ENCODE measurements around the gene APOF. TPM values are rescaled to one million over a fixed set of nuclear protein-coding genes. Genes with fewer than 3 reads are reported as not detected.

APOF gene
- total RNA-seq, 2 donors from 2014 or later = not detected

- TF ChIP-seq CTCF (conservative IDR thresholded peaks at IDR 0.05) = no peak
- Mint-ChIP-seq H3K36me3 (ENCODE audit: low read depth) (no peaks in the 10 kb centered on the region), H3K27me3 (ENCODE audit: insufficient read depth) (peaks cover 2% of the 10 kb centered on the region), H3K4me3 (no peak overlapping the region), H3K27ac (no peak overlapping the region), H3K9me3 (no peaks in the 10 kb centered on the region), H3K4me1 (peaks cover 11% of the 10 kb centered on the region)
- Histone ChIP-seq H3K9me3 (ENCODE audit: control insufficient read depth, low read length) (no peaks in the 10 kb centered on the region), H3K9ac (ENCODE audit: extremely low read depth, low read length, poor library complexity, severe bottlenecking) (no peak overlapping the region), H3K4me3 (ENCODE audit: low read length) (no peak overlapping the region), H3K27me3 (ENCODE audit: control insufficient read depth, insufficient read depth, low read length, poor library complexity, severe bottlenecking) (peaks cover 5% of the 10 kb centered on the region), H3K36me3 (ENCODE audit: control insufficient read depth, insufficient read depth, low read length) (no peaks in the 10 kb centered on the region), H3K4me1 (ENCODE audit: control insufficient read depth, insufficient read depth, low read length) (peaks cover 2% of the 10 kb centered on the region), H3K27ac (ENCODE audit: low read depth, low read length) (no peak overlapping the region)
- 96 to 98% methylated on average over 13 to 14 of the region's 16 CpGs for WGBS, 2 experiments (ENCODE audit: insufficient coverage in 1 of 2, insufficient read length in 1 of 2)
- DNase-seq = no peak
Measured at GRCh38 chr12:56382611-56383010, 20.0 kb upstream of the APOF start.

GRCh38 chr12:56377989-56378316 lies 15.3 kb upstream of the APOF start:
- no peak for DNase-seq
- H3K27me3 Mint-ChIP-seq (ENCODE audit: insufficient read depth) = peaks cover 6% of the 10 kb centered on the region
- Histone ChIP-seq H3K9me3 (ENCODE audit: control insufficient read depth, low read length) (no peaks in the 10 kb centered on the region), H3K27ac (ENCODE audit: low read depth, low read length) (no peak overlapping the region), H3K4me3 (ENCODE audit: low read length) (no peak overlapping the region), H3K4me1 (ENCODE audit: control insufficient read depth, insufficient read depth, low read length) (peaks cover 3% of the 10 kb centered on the region), H3K27me3 (ENCODE audit: control insufficient read depth, insufficient read depth, low read length, poor library complexity, severe bottlenecking) (peaks cover 5% of the 10 kb centered on the region), H3K9ac (ENCODE audit: extremely low read depth, low read length, poor library complexity, severe bottlenecking) (no peak overlapping the region), H3K36me3 (ENCODE audit: control insufficient read depth, insufficient read depth, low read length) (no peaks in the 10 kb centered on the region)
- no CpG with 5 or more reads among the region's 1 CpG for WGBS, 2 experiments (ENCODE audit: insufficient coverage in 1 of 2, insufficient read length in 1 of 2)
- H3K36me3 Mint-ChIP-seq (ENCODE audit: low read depth) = no peaks in the 10 kb centered on the region
- H3K9me3 Mint-ChIP-seq = peaks cover 7% of the 10 kb centered on the region
- H3K4me3 Mint-ChIP-seq = no peak overlapping the region
- TF ChIP-seq CTCF (conservative IDR thresholded peaks at IDR 0.05) = no peak
- peaks cover 13% of the 10 kb centered on the region for H3K4me1 Mint-ChIP-seq
- peak overlapping the region; percentile 32 for H3K27ac Mint-ChIP-seq

- WGBS, 2 experiments (ENCODE audit: insufficient coverage in 1 of 2, insufficient read length in 1 of 2) = 78 to 100% methylated on average over 1 to 4 of the region's 4 CpGs
- H3K9me3 Mint-ChIP-seq = peaks cover 12% of the 10 kb centered on the region
Measured at GRCh38 chr12:56377310-56377988, 14.8 kb upstream of the APOF start.

More at GRCh38 chr12:56377310-56377988, 14.8 kb upstream of the APOF start:
- peaks cover 3% of the 10 kb centered on the region for H3K4me1 ChIP-seq (ENCODE audit: control insufficient read depth, insufficient read depth, low read length)
- H3K36me3 ChIP-seq (ENCODE audit: control insufficient read depth, insufficient read depth, low read length) = no peaks in the 10 kb centered on the region
- H3K4me3 ChIP-seq (ENCODE audit: low read length) = no peak overlapping the region
- no peaks in the 10 kb centered on the region for H3K36me3 Mint-ChIP-seq (ENCODE audit: low read depth)
- H3K4me1 Mint-ChIP-seq = peaks cover 13% of the 10 kb centered on the region
- no peak overlapping the region for H3K27ac ChIP-seq (ENCODE audit: low read depth, low read length)
- no peak overlapping the region for H3K9ac ChIP-seq (ENCODE audit: extremely low read depth, low read length, poor library complexity, severe bottlenecking)
- H3K9me3 ChIP-seq (ENCODE audit: control insufficient read depth, low read length) = peaks cover 4% of the 10 kb centered on the region
- TF ChIP-seq CTCF (conservative IDR thresholded peaks at IDR 0.05) = peak; percentile 46
- DNase-seq = peak; percentile 67
- H3K27me3 ChIP-seq (ENCODE audit: control insufficient read depth, insufficient read depth, low read length, poor library complexity, severe bottlenecking) = peaks cover 5% of the 10 kb centered on the region
- peaks cover 6% of the 10 kb centered on the region for H3K27me3 Mint-ChIP-seq (ENCODE audit: insufficient read depth)
- peak overlapping the region; percentile 32 for H3K27ac Mint-ChIP-seq
- no peak overlapping the region for H3K4me3 Mint-ChIP-seq
